ENCODE results near the gene USF1. TPM values are rescaled to one million over a fixed set of nuclear protein-coding genes. Genes with fewer than 3 reads are reported as not detected.
A peak's percentile ranks its signal among the peaks of the same experiment; 100 is the strongest.
"Not testable (repeated sequence)": the region's sequence is repeated elsewhere in the genome, so short reads cannot be mapped to it uniquely, and the experiment has no call there.

The USF1 gene
- total RNA-seq, 1 donor from 2014 or later: 74.4 TPM

DNA sequence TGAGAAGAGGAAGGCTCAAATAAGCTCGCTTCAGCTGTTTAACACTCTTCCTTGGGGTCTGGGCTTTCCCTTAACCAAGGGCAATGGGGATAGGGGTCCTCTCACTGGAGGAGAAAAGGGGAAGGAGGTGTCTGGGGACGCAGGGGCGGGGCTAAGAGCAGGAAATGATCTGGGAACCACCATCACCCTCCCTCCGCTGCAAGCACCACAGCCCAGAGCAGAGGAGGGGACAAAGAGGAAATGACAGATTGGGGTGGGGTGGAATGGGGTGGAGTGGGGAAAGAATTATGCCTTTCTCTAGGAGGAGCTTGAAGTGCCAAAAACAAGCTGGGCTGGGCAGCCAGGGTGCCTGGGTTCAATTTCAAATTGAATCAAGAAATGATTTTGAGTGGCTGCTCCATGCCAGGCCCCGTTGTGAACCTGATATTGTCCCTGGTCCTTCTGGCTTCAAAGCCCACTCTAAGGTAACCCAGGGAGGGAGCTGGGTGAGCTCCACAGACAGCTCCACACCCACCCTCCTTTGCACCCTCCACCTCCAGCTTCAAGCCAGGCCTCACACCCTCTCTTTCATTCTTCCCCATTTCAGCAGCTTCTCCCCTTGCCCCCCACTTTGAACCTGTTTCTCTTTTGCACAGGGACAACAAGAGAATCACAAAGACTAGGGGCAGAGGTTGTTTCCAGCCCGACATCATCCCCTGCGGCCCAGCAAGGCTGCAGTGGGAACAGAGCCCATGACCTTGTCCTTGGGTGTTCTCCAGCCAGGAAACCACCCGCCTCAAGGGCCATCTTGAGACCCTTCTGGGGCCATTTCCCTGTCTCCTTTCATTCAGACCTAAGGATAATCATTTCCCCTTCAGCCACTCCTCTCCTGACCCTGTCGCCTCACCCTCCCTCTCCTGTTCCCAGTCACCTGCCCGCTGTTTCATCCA lies 22.8 kb upstream of the USF1 start:
- H3K79me2 ChIP-seq (ENCODE audit: low read depth): no peaks in the 10 kb centered on the region
- Mint-ChIP-seq H3K9me3 (no peaks in the 10 kb centered on the region), H3K4me1 (peaks cover 15% of the 10 kb centered on the region), H3K4me3 (no peak overlapping the region), H3K36me3 (no peaks in the 10 kb centered on the region), H3K27ac (peak overlapping the region; percentile 72), H3K27me3 (ENCODE audit: insufficient read depth, low read depth) (no peaks in the 10 kb centered on the region)
- no peak overlapping the region for H3K4me3 ChIP-seq
- H3F3A ChIP-seq (ENCODE audit: low read depth): no peaks in the 10 kb centered on the region
- H4K20me1 ChIP-seq (ENCODE audit: low read depth): no peaks in the 10 kb centered on the region
- H3K27ac ChIP-seq: no peak overlapping the region
- no peak overlapping the region for H2AFZ ChIP-seq (replicated peaks)
- H3K36me3 ChIP-seq: no peaks in the 10 kb centered on the region
- no peak overlapping the region for H3K9ac ChIP-seq
- H3K4me2 ChIP-seq: no peak overlapping the region
- DNase-seq (ENCODE audit: low spot score): no peak
- peaks cover 8% of the 10 kb centered on the region for H3K27me3 ChIP-seq
- TF ChIP-seq CTCF (IDR thresholded peaks at IDR 0.05): no peak
- TF ChIP-seq EZH2phosphoT487 (IDR thresholded peaks at IDR 0.05): no peak
- no peak for TF ChIP-seq EZH2 (IDR thresholded peaks at IDR 0.05)
- no peaks in the 10 kb centered on the region for H3K4me1 ChIP-seq
- H3K9me3 ChIP-seq (ENCODE audit: low read depth): no peaks in the 10 kb centered on the region

DNA sequence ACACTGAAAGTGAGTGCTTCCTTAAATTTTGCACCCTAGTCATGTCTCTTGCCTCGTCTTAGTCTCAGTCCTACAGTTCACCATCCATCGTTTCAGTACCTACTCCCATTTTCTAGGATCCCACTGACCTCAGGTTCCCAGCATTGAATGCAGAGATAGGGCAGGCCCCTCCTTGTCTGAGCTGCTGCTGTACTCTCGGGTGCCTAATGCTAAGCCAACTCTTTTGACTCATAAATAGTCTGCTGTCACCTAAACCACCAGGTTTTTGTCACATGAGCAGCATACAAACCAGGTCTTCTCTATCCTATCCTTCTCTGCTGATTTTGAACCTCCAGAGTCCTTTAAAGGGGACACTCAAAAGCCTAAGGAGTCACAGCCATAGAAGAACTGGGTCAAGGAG lies 20.9 kb upstream of the USF1 start:
- Mint-ChIP-seq H3K4me1 (no peaks in the 10 kb centered on the region), H3K27me3 (ENCODE audit: insufficient read depth, low read depth) (peaks cover 4% of the 10 kb centered on the region), H3K4me3 (no peak overlapping the region), H3K27ac (no peak overlapping the region), H3K9me3 (no peaks in the 10 kb centered on the region), H3K36me3 (no peaks in the 10 kb centered on the region)
- Histone ChIP-seq H3K36me3 (no peaks in the 10 kb centered on the region), H3K9me3 (ENCODE audit: low read depth) (no peaks in the 10 kb centered on the region), H3F3A (ENCODE audit: low read depth) (no peaks in the 10 kb centered on the region), H3K4me3 (no peak overlapping the region), H3K79me2 (ENCODE audit: low read depth) (no peaks in the 10 kb centered on the region), H3K27ac (no peak overlapping the region), H4K20me1 (ENCODE audit: low read depth) (no peaks in the 10 kb centered on the region), H3K4me1 (no peaks in the 10 kb centered on the region), H3K27me3 (peaks cover 10% of the 10 kb centered on the region), H3K4me2 (no peak overlapping the region), H2AFZ (replicated peaks) (no peak overlapping the region), H3K9ac (no peak overlapping the region)
- TF ChIP-seq CTCF (IDR thresholded peaks at IDR 0.05): no peak
- DNase-seq (ENCODE audit: low spot score): no peak

DNA sequence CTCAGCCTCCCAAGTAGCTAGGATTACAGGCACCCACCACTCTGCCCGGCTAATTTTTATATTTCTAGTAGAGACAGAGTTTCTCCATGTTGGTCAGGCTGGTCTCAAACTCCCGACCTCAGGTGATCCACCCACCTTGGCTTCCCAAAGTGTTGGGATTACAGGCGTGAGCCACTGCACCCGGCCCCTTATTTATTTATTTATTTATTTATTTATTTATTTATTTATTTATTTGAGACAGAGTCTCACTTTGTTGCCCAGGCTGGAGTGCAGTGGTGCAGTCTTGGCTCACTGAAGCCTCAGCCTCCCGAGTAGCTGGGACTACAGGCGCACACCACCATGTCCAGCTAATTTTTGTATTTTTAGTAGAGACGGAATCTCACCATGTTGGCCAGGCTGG lies 19.9 kb upstream of the USF1 start:
- H3K27ac ChIP-seq; H3K4me2 ChIP-seq; H3K4me1 ChIP-seq; H3K9me3 Mint-ChIP-seq; H3K9ac ChIP-seq; H3K9me3 ChIP-seq (ENCODE audit: low read depth); H3K36me3 Mint-ChIP-seq; H3K27ac Mint-ChIP-seq; DNase-seq (ENCODE audit: low spot score); H4K20me1 ChIP-seq (ENCODE audit: low read depth); H3K4me3 Mint-ChIP-seq; H2AFZ ChIP-seq (replicated peaks); H3K27me3 Mint-ChIP-seq (ENCODE audit: insufficient read depth, low read depth); H3K36me3 ChIP-seq; H3K4me3 ChIP-seq; H3K79me2 ChIP-seq (ENCODE audit: low read depth); H3K4me1 Mint-ChIP-seq; H3F3A ChIP-seq (ENCODE audit: low read depth): not testable (repeated sequence)
- peaks cover 10% of the 10 kb centered on the region for H3K27me3 ChIP-seq

DNA sequence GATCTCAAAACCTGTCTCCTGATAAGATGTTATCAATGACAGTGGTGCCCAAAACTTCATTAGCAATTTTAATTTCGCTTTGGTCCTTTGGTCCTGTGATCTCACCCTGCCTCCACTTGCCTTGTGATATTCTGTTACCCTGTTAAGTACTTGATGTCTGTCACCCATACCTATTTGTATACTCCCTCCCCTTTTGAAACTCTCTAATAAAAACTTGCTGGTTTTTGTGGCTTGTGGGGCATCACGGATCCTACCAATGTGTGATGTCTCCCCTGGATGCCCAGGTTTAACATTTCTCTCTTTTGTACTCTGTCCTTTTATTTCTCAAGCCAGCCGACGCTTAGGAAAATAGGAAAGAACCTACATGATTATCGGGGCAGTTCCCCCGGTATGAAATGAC lies 18.2 kb upstream of the USF1 start:
- not testable (repeated sequence) for H3K4me1 ChIP-seq; H3K27me3 Mint-ChIP-seq (ENCODE audit: insufficient read depth, low read depth); H3K79me2 ChIP-seq (ENCODE audit: low read depth); H3K36me3 Mint-ChIP-seq; H3K36me3 ChIP-seq; H3K9ac ChIP-seq; H3K4me3 ChIP-seq; DNase-seq (ENCODE audit: low spot score); H3K4me3 Mint-ChIP-seq; H3K27ac ChIP-seq; H3F3A ChIP-seq (ENCODE audit: low read depth); H2AFZ ChIP-seq (replicated peaks); H3K27ac Mint-ChIP-seq; H3K9me3 Mint-ChIP-seq; H3K9me3 ChIP-seq (ENCODE audit: low read depth); H3K4me1 Mint-ChIP-seq; H4K20me1 ChIP-seq (ENCODE audit: low read depth); H3K4me2 ChIP-seq
- peaks cover 10% of the 10 kb centered on the region for H3K27me3 ChIP-seq

Data from neural progenitor cell (in vitro differentiated cells).